GM23338 (cell line): Measurements from ENCODE around the gene PRDM2. TPM values are rescaled to one million over a fixed set of nuclear protein-coding genes. Genes with fewer than 3 reads are reported as not detected.

ENCODE experiments used
- ATAC-seq: fragments of 200-7000 bp; cut with Tn5 transposase; 3 replicates; pipeline ENCODE4 v1.9.1; 2020
- DNase-seq: peaks from one replicate; pipeline ENCODE4 v3.0.0-alpha.2; 2015; ENCODE audit warnings: low spot score
- H2AFZ ChIP-seq: fragments of 200-600 bp; sonication (generic); 2 replicates; pipeline ENCODE4 v1.8.0; 2016; ENCODE audit warnings: antibody characterized with exemption, mild to moderate bottlenecking, moderate library complexity
- H3F3A ChIP-seq: fragments of 200-600 bp; sonication (generic); replicated peaks from 2 replicates; pipeline ENCODE4 v1.8.0; 2017; ENCODE audit warnings: antibody characterized with exemption, mixed run types, low read depth
- H3K27ac ChIP-seq: fragments of 200-600 bp; sonication (generic); 2 replicates; pipeline ENCODE4 v1.6.1; 2016; ENCODE audit warnings: low read depth
- H3K27me3 ChIP-seq: fragments of 200-600 bp; sonication (generic); 2 replicates; pipeline ENCODE4 v1.8.0; 2016; ENCODE audit warnings: mild to moderate bottlenecking, mixed run types, moderate library complexity; ENCODE audit not compliant: insufficient read depth
- H3K36me3 ChIP-seq: fragments of 200-600 bp; sonication (generic); 2 replicates; pipeline ENCODE4 v1.8.0; 2016; ENCODE audit warnings: mild to moderate bottlenecking; ENCODE audit not compliant: insufficient read depth
- H3K4me1 ChIP-seq: fragments of 200-600 bp; sonication (generic); 2 replicates; pipeline ENCODE4 v1.8.0; 2016; ENCODE audit warnings: mild to moderate bottlenecking, moderate library complexity; ENCODE audit not compliant: insufficient read depth
- H3K4me2 ChIP-seq: fragments of 200-600 bp; sonication (generic); 2 replicates; pipeline ENCODE4 v1.7.1; 2017; ENCODE audit warnings: mixed run types
- H3K4me3 ChIP-seq: fragments of 200-600 bp; sonication (generic); 2 replicates; pipeline ENCODE4 v1.6.1; 2016; ENCODE audit warnings: mixed run types
- H3K79me2 ChIP-seq: fragments of 200-600 bp; sonication (generic); replicated peaks from 2 replicates; pipeline ENCODE4 v1.8.0; 2017; ENCODE audit warnings: mild to moderate bottlenecking; ENCODE audit not compliant: insufficient read depth
- H3K9me2 ChIP-seq: fragments of 200-600 bp; sonication (generic); 2 replicates; pipeline ENCODE4 v1.8.0; 2017; ENCODE audit not compliant: insufficient read depth
- H4K20me1 ChIP-seq: fragments of 200-600 bp; sonication (generic); replicated peaks from 2 replicates; pipeline ENCODE4 v1.8.0; 2017; ENCODE audit warnings: mild to moderate bottlenecking; ENCODE audit not compliant: insufficient read depth
- H3K27ac Mint-ChIP-seq: 2 replicates; pipeline ENCODE4 v1.8.0; 2020; ENCODE audit warnings: inconsistent platforms, mild to moderate bottlenecking, moderate library complexity, mixed read lengths
- H3K27me3 Mint-ChIP-seq: 3 replicates; pipeline ENCODE4 v1.8.0; 2022; ENCODE audit warnings: low read depth, mild to moderate bottlenecking, moderate library complexity, mixed read lengths, inconsistent platforms; ENCODE audit not compliant: insufficient read depth, poor library complexity
- H3K36me3 Mint-ChIP-seq: 3 replicates; pipeline ENCODE4 v1.8.0; 2021; ENCODE audit warnings: low read depth, mild to moderate bottlenecking, inconsistent platforms, moderate library complexity, mixed read lengths
- H3K4me1 Mint-ChIP-seq: 3 replicates; pipeline ENCODE4 v1.8.0; 2020; ENCODE audit warnings: mild to moderate bottlenecking, inconsistent platforms, mixed read lengths
- H3K4me3 Mint-ChIP-seq: 3 replicates; pipeline ENCODE4 v1.8.0; 2021; ENCODE audit warnings: moderate library complexity, mild to moderate bottlenecking, inconsistent platforms, mixed read lengths
- H3K9me3 Mint-ChIP-seq: 3 replicates; pipeline ENCODE4 v1.8.0; 2020; ENCODE audit warnings: moderate library complexity, mild to moderate bottlenecking, inconsistent platforms, mixed read lengths
- CREB1 ChIP-seq: fragments of 250-450 bp; sonication (Bioruptor Pico); IDR thresholded peaks from 2 replicates; pipeline ENCODE4 v1.5.0; 2020; ENCODE audit warnings: low read depth, mild to moderate bottlenecking, moderate library complexity
- CTCF ChIP-seq, 2 experiments: fragments of 200-600 bp in 1 of 2; sonication (generic) in 1 of 2; conservative IDR thresholded peaks; 2 replicates each; pipeline versions ENCODE4 v1.5.1 to v1.6.1; 2016 to 2017; ENCODE audit warnings: antibody characterized with exemption in 2 of 2, low read depth in 2 of 2, mild to moderate bottlenecking in 2 of 2, moderate library complexity in 1 of 2
- ETS1 ChIP-seq: IDR thresholded peaks from 2 replicates; pipeline ENCODE4 v1.6.1; 2016; ENCODE audit warnings: antibody characterized with exemption
- EZH2 ChIP-seq: fragments of 200-600 bp; sonication (generic); IDR thresholded peaks from one replicate; pipeline ENCODE4 v1.8.0; 2017; ENCODE audit warnings: antibody characterized with exemption, mild to moderate bottlenecking, low read depth; ENCODE audit not compliant: unreplicated experiment
- EZH2phosphoT487 ChIP-seq: fragments of 200-600 bp; sonication (generic); IDR thresholded peaks from one replicate; pipeline ENCODE4 v1.8.1; 2018; ENCODE audit warnings: antibody characterized with exemption; ENCODE audit not compliant: unreplicated experiment
- JUNB ChIP-seq: IDR thresholded peaks from one replicate; pipeline ENCODE4 v1.6.1; 2016; ENCODE audit warnings: antibody characterized with exemption; ENCODE audit not compliant: unreplicated experiment
- NANOG ChIP-seq: IDR thresholded peaks from 2 replicates; pipeline ENCODE4 v1.6.1; 2016; ENCODE audit warnings: antibody characterized with exemption, borderline replicate concordance
- POLR2AphosphoS5 ChIP-seq: IDR thresholded peaks from 2 replicates; pipeline ENCODE4 v1.6.1; 2016; ENCODE audit warnings: antibody characterized with exemption, low read depth
- REST ChIP-seq: IDR thresholded peaks from one replicate; pipeline ENCODE4 v1.6.1; 2018; ENCODE audit warnings: antibody characterized with exemption; ENCODE audit not compliant: unreplicated experiment
- STAT1 ChIP-seq: IDR thresholded peaks from one replicate; pipeline ENCODE4 v1.6.1; 2016; ENCODE audit warnings: antibody characterized with exemption; ENCODE audit not compliant: unreplicated experiment
- ZNF114 ChIP-seq: fragments of 250-450 bp; sonication (Bioruptor Pico); IDR thresholded peaks from 2 replicates; pipeline ENCODE4 v1.5.0; 2020; ENCODE audit warnings: mild to moderate bottlenecking, moderate library complexity
- ZNF331 ChIP-seq: fragments of 250-450 bp; sonication (Bioruptor Pico); IDR thresholded peaks from 2 replicates; pipeline ENCODE4 v1.5.0; 2020; ENCODE audit warnings: low read depth, mild to moderate bottlenecking, moderate library complexity
- ZNF462 ChIP-seq: fragments of 250-450 bp; sonication (Bioruptor Pico); IDR thresholded peaks from 2 replicates; pipeline ENCODE4 v1.5.0; 2020; ENCODE audit warnings: mild to moderate bottlenecking, moderate library complexity
- polyA plus RNA-seq: library from polyadenylated mRNA; unstranded; fragments of >200 nt; fragmentation: Nextera tagmentation; extraction: Ambion mirVana; gene quantifications from 2 replicates; pipeline ENCODE4 v1.2.1, GENCODE V29; 2016
- total RNA-seq: library from RNA; depleted of rRNA; stranded (reverse); fragments of >200 nt; shearing (Covaris generic); gene quantifications from 2 replicates; pipeline ENCODE4 v1.2.3, GENCODE V29; 2014

Gene PRDM2
- total and polyA plus RNA-seq, 2 experiments from 2014 or later, result 11.6 to 28.3 TPM

- H3K4me3 Mint-ChIP-seq, result no peak overlapping the region
These were observed 117.9 kb downstream of the PRDM2 start for GRCh38 chr1:13817906-13818305.

More at GRCh38 chr1:13817906-13818305, 117.9 kb downstream of the PRDM2 start:
- H3K27me3 ChIP-seq, result no peaks in the 10 kb centered on the region
- no peaks in the 10 kb centered on the region for H4K20me1 ChIP-seq
- no peaks in the 10 kb centered on the region for H3F3A ChIP-seq
- ATAC-seq (no peak), DNase-seq (no peak)
- Mint-ChIP-seq H3K9me3 (no peaks in the 10 kb centered on the region), H3K27ac (no peak overlapping the region), H3K27me3 (peaks cover 8% of the 10 kb centered on the region), H3K36me3 (no peaks in the 10 kb centered on the region), H3K4me1 (no peaks in the 10 kb centered on the region)
- no peaks in the 10 kb centered on the region for H3K79me2 ChIP-seq
- no peaks in the 10 kb centered on the region for H3K4me1 ChIP-seq
- no peak overlapping the region for H3K4me3 ChIP-seq
- no peaks in the 10 kb centered on the region for H3K9me2 ChIP-seq
- TF ChIP-seq JUNB (no peak), POLR2AphosphoS5 (no peak), NANOG (no peak), EZH2phosphoT487 (no peak), ZNF331 (CRISPR knock-in tag) (no peak), EZH2 (no peak), ZNF114 (no peak), ETS1 (no peak), REST (no peak), CTCF (conservative IDR thresholded peaks at IDR 0.05; ENCODE audit: low read depth in 2 of 2) (no peak), CREB1 (CRISPR knock-in tag) (no peak), STAT1 (no peak), ZNF462 (CRISPR knock-in tag) (no peak)
- no peak overlapping the region for H2AFZ ChIP-seq
- H3K4me2 ChIP-seq, result no peak overlapping the region
- no peaks in the 10 kb centered on the region for H3K36me3 ChIP-seq
- H3K27ac ChIP-seq, result no peak overlapping the region
